GOT3 (cell line): Measurements from ENCODE around the gene CATSPERD.

Source experiments
- DNase-seq: peaks from one replicate; lab custom pipeline; 2025; ENCODE audit warnings: mixed read lengths; lab: John Stamatoyannopoulos, UW

The CATSPERD gene, protein sequence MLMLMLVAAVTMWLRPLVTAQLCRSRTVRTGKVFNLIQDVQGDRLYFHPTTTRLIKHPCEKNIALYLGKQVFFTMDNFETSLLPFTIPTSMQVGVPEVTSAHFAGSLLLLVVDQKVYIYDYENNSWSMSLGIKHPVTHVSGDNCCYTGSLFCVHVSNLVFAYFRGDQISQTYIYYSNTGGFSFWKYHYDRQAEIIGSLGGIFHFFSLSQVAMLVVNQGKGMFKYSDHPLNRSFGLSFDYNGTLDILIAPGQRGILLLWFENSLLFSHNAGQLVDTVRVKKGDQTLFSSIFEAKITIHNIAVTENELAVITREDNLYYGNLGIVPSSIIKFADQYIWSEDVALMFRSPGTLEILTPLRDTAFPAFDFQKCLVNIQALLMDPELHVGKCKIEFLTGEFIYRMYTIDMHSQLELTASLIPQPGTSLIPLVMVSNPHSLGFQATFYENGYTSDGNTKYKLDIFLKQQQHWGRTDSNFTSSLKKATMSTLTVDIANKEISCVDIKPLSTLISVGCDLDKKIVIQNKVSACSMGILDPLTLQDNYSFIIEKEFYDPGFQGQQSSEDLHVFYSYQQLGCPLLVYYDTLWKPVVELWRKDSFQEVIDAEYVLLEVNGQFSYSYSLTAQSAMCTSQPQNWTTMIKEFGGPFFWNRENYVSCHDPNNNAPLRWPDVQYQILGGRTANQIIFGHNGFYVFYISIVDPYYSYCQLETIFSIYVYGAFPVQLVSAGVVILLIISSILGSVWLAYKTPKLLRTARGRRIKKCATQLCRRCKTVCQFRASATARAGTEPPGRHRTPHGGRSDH

DNA sequence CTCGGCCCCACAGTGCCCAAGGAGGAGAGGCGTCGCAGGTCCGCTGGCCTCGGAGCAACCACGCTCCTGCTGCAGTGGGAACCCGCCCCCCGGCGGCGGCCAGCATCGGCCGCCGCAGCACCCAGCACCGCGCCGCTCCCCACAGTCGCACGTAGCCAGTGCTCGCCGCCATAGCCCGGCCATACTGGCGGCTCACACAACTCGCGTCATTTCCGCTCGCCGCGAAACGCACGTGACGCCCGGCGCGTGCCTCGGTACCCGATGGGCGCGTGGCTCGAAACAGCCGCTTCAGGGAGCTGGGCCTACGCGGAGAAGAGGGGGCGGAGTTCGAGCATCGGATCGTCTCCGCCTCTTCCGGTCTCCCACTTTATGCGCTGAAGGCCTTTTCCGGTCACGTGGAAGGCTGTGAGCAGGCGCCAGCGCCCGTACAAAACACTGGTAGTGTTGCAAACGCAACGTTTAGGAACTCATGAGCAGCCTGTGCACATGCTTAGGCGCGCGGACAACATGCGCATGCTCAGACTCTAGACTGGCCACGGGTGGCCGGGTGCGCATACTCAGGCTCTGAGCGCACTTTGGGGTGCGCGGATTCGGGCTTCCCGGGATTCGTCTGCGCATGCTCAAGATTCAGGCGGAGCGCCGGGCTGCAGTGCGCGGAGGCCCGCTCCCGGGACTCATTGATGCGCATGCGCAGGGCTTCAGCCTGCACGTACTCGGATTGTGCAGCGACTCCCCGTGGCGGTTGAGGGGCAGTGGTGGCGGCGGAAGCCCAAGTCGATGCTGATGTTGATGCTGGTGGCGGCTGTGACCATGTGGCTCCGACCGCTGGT lies at the start of gene CATSPERD, which contains the start of gene LONP1:
CATSPERD (plus strand) TSS at position 677 of the 830 bp plus-strand sequence; CDS start at position 778, 101 bp downstream.
LONP1 (minus strand) TSS at position 186 of the 830 bp plus-strand sequence; CDS start at position 172, 14 bp downstream.
- peak; percentile 95 for DNase-seq

DNA sequence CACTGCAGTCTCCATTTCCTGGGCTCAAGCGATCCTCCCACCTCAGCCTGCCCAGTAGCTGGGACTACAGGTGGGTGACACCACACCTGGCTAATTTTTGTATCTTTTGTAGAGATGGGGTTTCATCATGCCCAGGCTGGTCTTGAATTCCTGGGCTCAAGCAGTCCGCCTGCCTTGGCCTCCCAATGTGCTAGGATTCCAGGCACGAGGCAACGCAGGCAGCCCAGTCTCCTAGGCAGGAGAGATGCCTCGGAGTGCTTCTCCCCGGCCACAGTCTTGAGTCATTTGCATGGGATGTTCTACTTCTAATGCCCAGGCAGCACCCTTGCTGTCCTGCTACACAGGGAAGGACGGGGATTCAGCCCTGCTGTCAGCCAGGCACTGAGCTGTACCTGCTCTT lies 48.8 kb upstream of the CATSPERD start:
- no peak for DNase-seq

DNA sequence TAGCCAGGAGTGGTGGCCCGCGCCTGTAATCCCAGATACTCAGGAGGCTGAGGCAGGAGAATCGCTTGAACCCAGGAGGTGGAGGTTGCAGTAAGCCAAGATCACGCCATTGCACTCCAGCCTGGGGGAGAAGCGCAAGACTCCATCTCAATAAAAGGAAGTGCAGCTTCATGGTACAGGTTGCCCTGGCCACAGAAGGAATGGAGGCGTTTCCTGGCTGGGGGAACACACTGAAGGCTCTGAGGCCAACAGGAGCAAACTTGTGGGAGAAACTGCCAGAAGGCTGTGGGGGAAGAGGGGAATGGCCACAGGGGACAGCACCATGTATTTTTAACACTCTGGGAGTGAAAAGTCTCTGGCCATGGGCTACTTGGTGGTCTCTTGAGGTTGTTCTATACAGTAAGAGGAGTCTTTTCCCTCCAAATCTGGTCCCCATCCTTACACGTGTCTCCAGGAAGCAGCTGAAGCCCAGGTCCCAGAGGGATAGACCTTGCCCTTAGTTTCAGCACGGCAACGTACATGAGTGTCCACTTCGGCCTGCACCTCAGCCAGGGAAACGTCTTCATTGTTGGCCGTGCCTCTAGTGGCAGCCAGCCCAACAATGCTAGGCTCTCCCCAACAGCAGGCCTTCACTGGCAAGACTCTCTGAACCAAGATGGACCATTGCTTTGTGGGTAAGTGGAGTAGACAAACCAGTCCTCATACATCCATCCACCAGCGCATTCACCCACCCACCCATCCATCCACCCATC lies 47.6 kb upstream of the CATSPERD start:
- DNase-seq = no peak

DNA sequence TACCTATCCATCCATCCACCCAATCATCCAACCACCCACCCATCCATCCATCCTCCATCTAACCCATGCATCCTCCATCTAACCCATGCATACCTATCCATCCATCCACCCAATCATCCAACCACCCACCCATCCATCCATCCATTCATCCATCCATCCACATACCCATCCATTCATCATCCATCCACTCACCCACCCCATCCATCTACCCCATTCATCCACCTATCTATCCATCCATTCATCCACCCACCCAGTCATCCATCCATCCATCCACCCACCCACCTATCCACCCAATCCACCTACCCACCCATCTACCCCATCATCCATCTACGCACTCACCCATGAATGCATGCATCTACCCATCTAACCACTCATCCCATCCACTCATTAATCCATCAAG lies 46.7 kb upstream of the CATSPERD start:
- DNase-seq = no peak

DNA sequence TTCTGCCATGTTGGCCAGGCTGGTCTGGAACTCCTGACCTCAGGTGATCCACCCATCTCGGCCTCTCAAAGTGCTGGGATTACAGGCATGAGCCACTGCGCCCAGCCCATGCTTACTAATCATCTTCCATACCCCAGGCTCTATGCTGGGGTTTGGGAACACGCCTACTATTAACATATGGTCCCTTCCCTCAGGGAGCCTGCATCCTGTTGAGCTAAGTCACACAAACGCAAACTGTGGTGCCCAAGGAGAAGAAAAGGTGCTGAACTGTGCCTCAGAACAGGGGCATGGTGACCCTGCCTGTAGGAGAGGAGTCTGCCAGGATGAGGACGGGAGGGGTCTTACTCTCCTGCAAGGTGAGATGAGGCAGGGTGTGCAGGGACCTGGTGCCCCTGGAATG lies 45.7 kb upstream of the CATSPERD start:
- no peak for DNase-seq

DNA sequence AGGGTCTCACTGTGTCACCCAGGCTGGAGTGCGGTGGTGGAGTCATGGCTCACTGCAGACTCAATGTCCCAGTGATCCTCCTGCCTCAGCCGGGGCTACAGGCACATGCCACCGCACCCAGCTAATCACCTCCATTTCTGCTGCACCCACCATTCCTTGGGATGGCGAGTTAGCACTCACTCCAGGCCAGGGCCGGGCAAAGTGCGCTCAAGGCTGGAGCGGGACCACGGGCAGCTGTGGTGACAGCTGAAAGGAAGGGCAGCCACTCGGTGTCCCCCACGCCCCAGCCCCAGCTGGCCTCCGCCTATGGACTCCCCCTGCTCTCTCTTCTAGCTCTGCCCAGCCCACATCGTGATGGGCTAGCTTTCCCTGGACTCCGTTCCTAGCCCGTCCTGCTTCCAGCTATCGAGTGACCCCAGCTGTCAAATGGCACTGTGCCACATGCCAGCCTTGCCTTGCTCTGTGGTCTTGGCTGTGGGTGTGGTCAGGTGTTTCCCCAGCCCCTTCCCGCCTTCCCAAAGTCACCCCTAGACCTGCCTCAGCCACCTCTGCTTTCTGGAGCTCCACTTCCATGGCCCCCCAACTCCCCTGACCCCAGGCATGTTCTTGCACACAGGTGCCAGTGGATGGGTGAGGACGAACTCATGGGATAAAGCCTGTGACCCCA lies 44.2 kb upstream of the CATSPERD start:
- DNase-seq = no peak

DNA sequence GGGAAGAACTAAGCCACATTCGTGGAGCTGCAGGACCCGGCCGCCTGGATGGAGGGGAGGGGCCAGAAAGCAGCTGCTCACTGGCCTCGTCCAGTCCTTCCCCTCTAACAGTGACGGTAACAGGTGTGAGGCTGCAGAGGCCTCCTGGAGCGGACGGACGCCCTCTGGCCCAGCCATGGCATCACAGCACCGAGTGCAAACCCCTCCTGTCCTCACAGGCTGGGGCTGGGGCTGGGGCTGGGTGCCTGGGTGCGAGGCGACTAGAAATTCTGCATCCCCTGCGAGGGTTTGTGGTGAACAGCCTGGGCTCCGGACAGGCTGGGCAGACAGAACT lies 43.7 kb upstream of the CATSPERD start:
- DNase-seq = no peak

DNA sequence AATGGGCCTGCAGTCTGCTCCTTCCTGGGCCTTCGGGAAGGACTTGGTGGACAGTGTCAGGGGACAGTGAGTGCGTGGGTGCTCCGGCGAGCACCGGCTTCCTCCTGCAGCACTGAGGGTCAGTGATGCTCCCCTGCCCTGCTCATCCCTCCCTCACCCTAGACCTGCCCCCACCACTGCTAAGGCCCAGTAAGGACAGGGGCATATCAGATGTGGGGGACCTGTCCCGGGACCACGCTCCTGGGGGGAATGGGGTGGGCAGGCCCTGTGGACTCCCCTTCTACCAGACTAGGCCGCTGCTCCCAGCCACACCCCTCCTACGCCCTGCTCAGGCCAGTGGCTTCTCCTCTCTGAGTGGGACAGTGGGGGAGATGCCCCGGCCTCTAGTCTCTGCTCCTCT lies 43.3 kb upstream of the CATSPERD start:
- no peak for DNase-seq

DNA sequence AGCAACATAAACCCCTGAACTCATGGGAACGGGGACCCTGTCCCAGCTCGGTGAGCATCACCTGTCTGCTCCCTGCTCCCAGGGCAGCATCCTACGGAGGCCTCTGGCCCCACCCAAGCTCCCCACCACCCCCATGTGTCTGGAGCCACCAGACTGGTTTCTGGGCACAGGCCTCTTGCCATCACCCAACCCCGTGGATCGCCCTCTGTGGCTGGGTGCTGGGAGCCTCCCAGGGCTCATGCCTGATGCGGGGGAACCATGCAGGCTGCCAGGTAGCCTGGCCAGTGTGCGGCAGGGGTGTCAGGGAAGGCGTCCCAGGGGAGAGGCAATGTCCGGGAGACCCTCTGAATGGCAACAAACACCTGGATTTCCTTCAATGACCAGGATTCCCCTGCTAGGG lies 42.9 kb upstream of the CATSPERD start:
- DNase-seq = no peak

DNA sequence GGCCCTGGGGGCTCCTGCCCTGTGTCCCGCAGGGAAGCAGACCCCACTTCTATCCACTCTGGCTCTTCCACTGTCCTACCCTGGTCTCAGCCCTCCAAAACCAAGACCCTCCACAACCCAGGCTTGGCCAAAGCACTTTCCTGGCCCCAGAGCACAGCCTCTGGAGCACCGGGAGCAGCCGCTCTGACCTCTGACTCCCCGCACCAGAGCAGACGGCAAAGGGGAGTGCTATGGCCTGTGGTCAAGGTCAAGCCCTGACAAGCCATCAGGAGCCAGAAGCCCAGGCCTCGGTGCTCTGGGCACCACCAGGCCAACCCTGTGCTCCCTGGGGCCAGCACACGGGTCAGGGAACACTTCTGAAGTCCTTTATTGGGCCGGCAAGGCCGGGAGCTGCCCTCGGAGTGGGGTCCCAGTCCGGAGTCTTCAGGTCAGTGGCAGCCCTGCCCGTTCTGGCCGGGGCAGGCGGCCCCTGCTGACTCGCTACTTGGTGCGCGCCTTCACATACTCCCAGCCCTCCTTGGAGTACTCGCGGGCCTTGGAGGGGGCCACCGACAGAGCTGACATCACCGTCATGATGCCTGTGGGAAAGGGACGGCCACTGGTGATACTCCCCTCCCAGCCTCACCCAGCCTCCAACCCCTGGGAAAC lies 42.2 kb upstream of the CATSPERD start:
- no peak for DNase-seq

DNA sequence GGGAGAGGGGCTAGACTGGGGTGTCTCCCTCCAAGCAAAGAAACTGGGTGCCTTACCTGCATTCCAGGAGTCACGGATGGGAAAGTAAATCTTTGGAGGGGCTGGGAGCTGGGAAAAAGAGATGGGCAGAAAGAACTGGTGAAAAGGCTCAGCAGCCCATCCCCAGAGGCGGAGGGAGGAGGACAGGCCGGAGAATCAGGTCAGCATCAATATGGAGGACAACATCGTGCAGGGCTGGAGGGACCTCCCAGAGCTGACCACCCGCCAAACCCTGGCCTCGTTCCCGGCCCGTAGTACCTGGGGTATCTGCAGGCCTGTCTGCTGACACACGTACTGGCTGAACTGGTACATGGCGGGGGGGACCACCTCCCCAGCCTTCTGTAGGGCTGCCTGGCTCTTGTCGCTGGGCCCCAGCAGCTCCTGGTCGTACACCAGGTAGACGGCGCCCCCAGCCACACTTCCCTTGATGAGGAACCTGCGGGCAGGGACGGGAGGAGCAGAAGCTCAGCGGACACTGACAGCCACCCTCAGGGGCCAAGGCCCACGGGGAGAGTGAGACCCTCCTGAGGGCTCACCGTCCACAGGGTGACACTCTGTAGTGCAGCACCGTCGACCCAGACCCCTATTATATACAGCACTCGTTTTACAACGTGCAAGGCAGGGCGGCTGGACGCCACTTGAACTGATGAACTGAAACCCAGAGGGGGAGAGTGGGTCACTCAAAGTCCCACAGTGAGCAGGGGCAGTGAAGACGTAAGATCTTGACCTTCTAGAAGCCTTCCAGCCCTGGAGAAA lies 41.0 kb upstream of the CATSPERD start:
- DNase-seq = no peak

DNA sequence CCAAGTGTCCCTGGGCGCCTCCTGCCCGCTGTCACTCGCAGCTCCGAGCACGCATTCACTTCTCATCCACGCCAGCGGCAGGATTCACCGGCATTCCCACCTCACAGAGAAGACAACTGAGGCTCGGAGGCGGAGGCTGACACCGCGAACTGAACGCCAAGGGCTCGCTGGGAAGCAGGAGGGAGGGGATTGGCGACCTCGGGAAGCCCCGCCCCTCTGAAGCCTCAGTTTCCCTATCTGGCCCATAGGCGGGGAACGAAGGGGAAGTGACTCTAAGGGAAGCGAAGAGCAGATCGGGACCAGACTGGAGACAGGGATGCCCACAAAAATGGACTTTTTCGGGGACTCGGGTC lies 40.4 kb upstream of the CATSPERD start:
- no peak for DNase-seq

DNA sequence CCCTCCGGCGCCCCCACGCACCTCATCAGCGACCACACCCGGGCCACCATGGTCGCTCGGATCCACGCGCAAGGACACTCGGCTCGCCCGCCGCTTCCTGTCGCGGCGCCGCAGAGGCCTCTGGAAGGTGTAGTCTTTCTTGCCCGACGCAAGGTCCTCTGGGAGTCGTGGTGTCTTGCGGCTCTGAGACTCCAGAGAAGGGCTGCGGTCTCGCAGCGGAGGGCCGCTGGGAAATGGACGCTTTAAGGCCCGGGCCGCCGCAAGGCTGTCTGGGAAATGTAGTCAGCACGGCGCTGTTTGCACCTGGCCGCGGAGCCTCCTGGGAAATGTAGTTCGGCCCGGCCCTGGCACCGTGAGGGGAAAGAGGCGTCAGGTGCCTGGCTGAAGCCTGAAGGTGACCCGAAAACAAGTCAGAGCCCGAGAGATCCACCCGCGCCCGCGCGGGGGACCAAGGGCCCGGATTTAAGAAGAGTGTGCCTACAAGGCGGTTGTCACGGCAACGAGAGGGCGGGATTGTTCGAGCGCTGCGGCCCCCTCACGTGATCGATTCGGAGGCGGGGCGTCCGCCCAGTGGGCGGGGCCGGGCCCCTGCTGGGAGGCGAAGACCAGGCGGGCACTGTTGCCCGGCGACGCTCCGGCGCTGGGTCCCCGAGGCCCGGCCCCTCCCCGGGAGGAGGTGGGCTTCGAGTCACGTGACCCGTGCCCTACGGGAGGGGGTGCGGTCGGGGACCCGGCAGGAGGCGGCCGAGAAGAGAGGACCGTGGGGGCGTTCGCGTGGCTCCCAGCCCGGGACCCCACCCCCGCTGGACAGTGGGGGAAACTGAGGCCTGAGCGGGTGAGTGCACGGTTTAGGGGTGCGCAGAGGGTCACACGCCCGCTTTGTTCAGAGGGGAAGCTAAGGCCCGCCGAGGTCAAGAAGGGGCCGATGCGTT lies 39.7 kb upstream of the CATSPERD start, which contains the start of the genes HSD11B1L and MICOS13:
HSD11B1L (plus strand) TSS at position 591 of the 932 bp plus-strand sequence. CDS start 3,806 bp downstream, outside the sequence.
MICOS13 (minus strand) TSS at position 80 of the 932 bp plus-strand sequence; CDS start at position 50, 30 bp downstream.
- DNase-seq = peak; percentile 96

DNA sequence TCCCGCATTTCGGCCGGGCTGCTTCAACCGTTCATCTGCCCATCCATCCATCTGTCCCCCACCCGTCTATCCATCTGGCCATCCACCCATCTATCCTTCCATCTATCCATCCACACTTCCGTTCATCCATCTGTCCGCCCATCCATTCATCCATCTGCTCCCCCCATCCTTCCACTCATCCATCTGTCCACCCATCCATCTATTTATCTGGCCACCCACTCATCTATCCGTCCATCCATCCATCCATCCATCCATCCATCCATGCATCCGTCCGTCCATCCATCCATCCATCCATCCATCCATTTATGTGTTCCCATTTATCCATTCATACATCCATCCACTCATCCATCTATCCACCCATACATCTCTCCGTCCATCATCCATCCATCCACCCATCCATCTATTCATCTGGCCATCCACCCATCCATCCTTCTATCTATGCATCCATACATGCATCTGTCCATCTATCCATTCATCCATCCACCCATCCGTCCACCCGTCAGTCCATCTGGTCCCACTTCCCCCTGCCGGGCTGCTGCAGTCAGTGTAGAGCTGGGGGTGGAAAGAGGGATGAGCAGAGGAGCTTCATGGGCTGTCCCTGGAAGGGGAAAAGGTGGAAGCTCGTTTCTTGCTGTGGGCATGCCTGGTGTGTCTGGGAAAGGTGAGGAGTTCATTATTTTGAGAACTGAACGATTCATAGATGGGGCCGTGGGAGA lies 38.9 kb upstream of the CATSPERD start:
- DNase-seq = no peak

DNA sequence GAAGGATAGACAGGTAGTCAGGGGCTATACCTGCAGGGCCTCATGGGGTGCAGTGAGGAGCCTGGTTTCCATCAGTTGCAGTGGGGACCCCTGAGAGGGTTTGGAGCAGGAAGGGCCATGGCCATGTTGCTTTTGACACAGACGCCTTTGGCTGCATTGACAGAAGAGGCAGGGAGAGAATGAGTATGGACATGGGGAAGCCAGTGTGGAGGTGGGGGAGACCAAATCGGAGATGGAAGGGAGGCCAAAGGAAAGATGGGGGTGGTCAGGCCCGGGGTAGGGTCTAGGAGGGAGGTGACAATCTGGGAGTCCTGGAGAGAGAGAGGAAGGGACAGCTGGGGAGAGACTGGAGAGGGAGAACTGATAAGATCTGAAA lies 38.3 kb upstream of the CATSPERD start:
- DNase-seq = no peak

DNA sequence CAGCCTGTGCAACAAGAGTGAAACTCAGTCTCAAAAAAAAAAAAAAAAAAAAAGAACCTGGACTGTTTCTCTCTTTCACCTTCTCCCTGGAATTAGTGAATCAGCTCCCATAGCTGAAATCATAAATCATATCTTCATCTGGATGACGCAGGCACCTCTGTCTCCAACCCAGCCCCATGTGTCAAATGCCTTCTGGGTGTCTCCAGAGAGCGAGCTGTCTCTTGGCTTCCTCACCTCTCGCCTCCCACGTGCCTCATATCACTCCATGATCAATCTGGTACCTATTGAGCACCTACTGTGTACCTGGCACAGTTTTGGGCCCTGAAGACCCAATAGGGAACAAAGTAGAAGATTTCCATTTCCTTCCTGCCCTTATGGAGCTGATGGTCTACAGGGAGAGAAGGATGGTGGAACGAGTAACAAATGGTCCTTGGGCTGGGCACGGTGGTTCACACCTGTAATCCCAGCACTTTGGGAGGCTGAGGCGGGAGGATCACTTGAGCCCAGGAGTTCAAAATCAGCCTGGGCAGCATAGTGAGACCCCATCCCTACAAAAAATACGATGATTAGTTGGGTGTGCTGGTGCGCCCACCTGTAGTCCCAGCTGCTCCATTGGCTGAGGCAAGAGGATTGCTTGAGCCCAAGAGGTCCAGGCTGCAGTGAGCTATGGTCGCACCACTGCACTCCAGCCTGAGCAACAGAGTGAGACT lies 37.1 kb upstream of the CATSPERD start:
- DNase-seq = no peak
